Trophoblast cell (in vitro differentiated cells and primary cell): ENCODE measurements around the gene IL9R.

Experiments used
- DNase-seq, 2 donors: peaks; one replicate each; pipeline ENCODE4 v3.0.0-alpha.2; 2016
- H2AFZ ChIP-seq: 2 replicates; pipeline ENCODE4 v1.6.1; 2013; ENCODE audit warnings: low read length, moderate library complexity, mild to moderate bottlenecking; ENCODE audit not compliant: insufficient read depth, poor library complexity
- H2AK5ac ChIP-seq: 2 replicates; pipeline ENCODE4 v1.6.1; 2013; ENCODE audit warnings: mild to moderate bottlenecking, low read length
- H2BK120ac ChIP-seq: 2 replicates; pipeline ENCODE4 v1.6.1; 2013; ENCODE audit warnings: low read length, mild to moderate bottlenecking, moderate library complexity; ENCODE audit not compliant: insufficient read depth, poor library complexity
- H2BK12ac ChIP-seq: 2 replicates; pipeline ENCODE4 v1.6.1; 2013; ENCODE audit warnings: mild to moderate bottlenecking, low read length, moderate library complexity
- H2BK5ac ChIP-seq: 2 replicates; pipeline ENCODE4 v1.6.1; 2013; ENCODE audit warnings: low read length, low read depth, moderate library complexity, mild to moderate bottlenecking; ENCODE audit not compliant: poor library complexity
- H3K14ac ChIP-seq: 2 replicates; pipeline ENCODE4 v1.6.1; 2013; ENCODE audit warnings: mild to moderate bottlenecking, low read length
- H3K18ac ChIP-seq: 2 replicates; pipeline ENCODE4 v1.6.1; 2013; ENCODE audit warnings: mild to moderate bottlenecking, low read length
- H3K23ac ChIP-seq: 2 replicates; pipeline ENCODE4 v1.6.1; 2013; ENCODE audit warnings: low read length
- H3K27ac ChIP-seq: 2 replicates; pipeline ENCODE4 v1.5.1; 2013; ENCODE audit warnings: low read depth, mild to moderate bottlenecking, inconsistent platforms, low read length, moderate library complexity
- H3K27me3 ChIP-seq: 2 replicates; pipeline ENCODE4 v1.6.1; 2013; ENCODE audit warnings: inconsistent platforms, mild to moderate bottlenecking, low read length, moderate library complexity; ENCODE audit not compliant: insufficient read depth
- H3K36me3 ChIP-seq, 2 experiments: 1 replicate in 1 of 2; 2 replicates in 1 of 2; pipeline ENCODE4 v1.6.1; 2013; ENCODE audit warnings: low read length in 2 of 2, mild to moderate bottlenecking in 2 of 2, moderate library complexity in 1 of 2; ENCODE audit not compliant: insufficient read depth in 2 of 2, control insufficient read depth in 1 of 2
- H3K4ac ChIP-seq: 2 replicates; pipeline ENCODE4 v1.6.1; 2013; ENCODE audit warnings: low read depth, mild to moderate bottlenecking, low read length, moderate library complexity
- H3K4me1 ChIP-seq, 2 experiments: 1 replicate in 1 of 2; 2 replicates in 1 of 2; pipeline ENCODE4 v1.6.1; 2013; ENCODE audit warnings: low read length in 2 of 2, mild to moderate bottlenecking in 2 of 2, moderate library complexity in 1 of 2; ENCODE audit not compliant: insufficient read depth in 2 of 2, control insufficient read depth in 1 of 2
- H3K4me2 ChIP-seq: 2 replicates; pipeline ENCODE4 v1.6.1; 2013; ENCODE audit warnings: inconsistent platforms, mild to moderate bottlenecking, low read length, moderate library complexity
- H3K4me3 ChIP-seq: 2 replicates; pipeline ENCODE4 v1.5.1; 2013; ENCODE audit warnings: mild to moderate bottlenecking, low read depth, low read length, inconsistent platforms
- H3K79me1 ChIP-seq: one replicate; pipeline ENCODE4 v1.6.1; 2013; ENCODE audit warnings: low read length
- H3K79me2 ChIP-seq: 2 replicates; pipeline ENCODE4 v1.6.1; 2013; ENCODE audit warnings: low read length, mild to moderate bottlenecking; ENCODE audit not compliant: control insufficient read depth, insufficient read depth, poor library complexity
- H3K9ac ChIP-seq: 2 replicates; pipeline ENCODE4 v1.6.1; 2013; ENCODE audit warnings: mild to moderate bottlenecking, low read length
- H3K9me3 ChIP-seq: 2 replicates; pipeline ENCODE4 v1.6.1; 2013; ENCODE audit warnings: low read depth, mild to moderate bottlenecking, control low read depth, inconsistent platforms, low read length; ENCODE audit not compliant: insufficient read depth
- H4K12ac ChIP-seq: 2 replicates; pipeline ENCODE4 v1.6.1; 2013; ENCODE audit warnings: low read depth, mild to moderate bottlenecking, low read length, moderate library complexity
- H4K8ac ChIP-seq: 2 replicates; pipeline ENCODE4 v1.6.1; 2013; ENCODE audit warnings: low read depth, mild to moderate bottlenecking, low read length, moderate library complexity
- H4K91ac ChIP-seq: one replicate; pipeline ENCODE4 v1.6.1; 2013; ENCODE audit warnings: low read depth, mild to moderate bottlenecking, low read length, moderate library complexity
- WGBS: extraction: QIAGEN DNeasy Blood & Tissue Kit; methylation state at CpG from one replicate; pipeline ENCODE4 v1.1.7; 2013; ENCODE audit warnings: missing lambda C conversion rate; ENCODE audit not compliant: insufficient read length, insufficient coverage; ENCODE audit errors: extremely low coverage; 5-methylcytosine and 5-hydroxymethylcytosine counted together

IL9R gene

GRCh38 chrX:155959018-155959587, 38.4 kb upstream of the IL9R start:
- peak overlapping the region; percentile 57 for H4K91ac ChIP-seq
- H3K4me1 ChIP-seq, result peaks cover 2 to 4% of the 10 kb centered on the region in 2 experiments
- H3K23ac ChIP-seq, result no peak overlapping the region
- H2AFZ ChIP-seq, result no peak overlapping the region
- no peaks in the 10 kb centered on the region for H3K27me3 ChIP-seq
- peaks cover 7% of the 10 kb centered on the region for H3K9me3 ChIP-seq
- H3K18ac ChIP-seq, result no peak overlapping the region
- H2BK120ac ChIP-seq, result peak overlapping the region; percentile 25
- H4K12ac ChIP-seq, result no peak overlapping the region
- DNase-seq, result no peak
- no peak overlapping the region for H4K8ac ChIP-seq
- H2AK5ac ChIP-seq, result no peak overlapping the region
- H3K4me2 ChIP-seq, result no peak overlapping the region
- H3K4ac ChIP-seq, result no peak overlapping the region
- H3K9ac ChIP-seq, result no peak overlapping the region
- no CpG with 5 or more reads among the region's 5 CpGs for WGBS
- peak overlapping the region; percentile 53 for H3K27ac ChIP-seq
- H3K14ac ChIP-seq, result no peak overlapping the region
- no peaks in the 10 kb centered on the region for H3K36me3 ChIP-seq
- peaks cover 3% of the 10 kb centered on the region for H3K79me1 ChIP-seq
- no peak overlapping the region for H2BK5ac ChIP-seq
- H3K4me3 ChIP-seq, result no peak overlapping the region
- no peaks in the 10 kb centered on the region for H3K79me2 ChIP-seq
- H2BK12ac ChIP-seq, result peak overlapping the region; percentile 54

- Histone ChIP-seq H2BK12ac (no peak overlapping the region), H3K23ac (no peak overlapping the region), H3K14ac (no peak overlapping the region), H2AK5ac (no peak overlapping the region), H3K79me1 (peaks cover 1% of the 10 kb centered on the region), H3K27ac (no peak overlapping the region), H2BK5ac (no peak overlapping the region), H3K36me3 (no peaks in the 10 kb centered on the region), H2AFZ (no peak overlapping the region), H3K4ac (no peak overlapping the region), H3K4me1 (peaks cover under 1 to 4% of the 10 kb centered on the region in 2 experiments), H3K18ac (no peak overlapping the region), H3K9ac (no peak overlapping the region), H3K79me2 (no peaks in the 10 kb centered on the region), H2BK120ac (no peak overlapping the region), H4K12ac (no peak overlapping the region), H3K4me2 (no peak overlapping the region), H4K91ac (peak overlapping the region; percentile 62), H3K27me3 (no peaks in the 10 kb centered on the region), H3K4me3 (no peak overlapping the region), H3K9me3 (peaks cover 2% of the 10 kb centered on the region), H4K8ac (no peak overlapping the region)
- no CpG with 5 or more reads among the region's 1 CpG for WGBS
- peak; percentile 16 to 53 for DNase-seq
These were observed 34.6 kb upstream of the IL9R start for GRCh38 chrX:155962906-155963305.

- H3K18ac ChIP-seq, result no peak overlapping the region
- no peak overlapping the region for H3K4ac ChIP-seq
- H3K27me3 ChIP-seq, result no peaks in the 10 kb centered on the region
- H3K4me1 ChIP-seq, result no peaks in the 10 kb centered on the region
- H3K9me3 ChIP-seq, result peaks cover 8% of the 10 kb centered on the region
- H3K14ac ChIP-seq, result no peak overlapping the region
- no peaks in the 10 kb centered on the region for H3K79me2 ChIP-seq
- H2BK5ac ChIP-seq, result no peak overlapping the region
- no peak overlapping the region for H4K8ac ChIP-seq
- no peaks in the 10 kb centered on the region for H3K36me3 ChIP-seq
- no peak overlapping the region for H2AK5ac ChIP-seq
- no peaks in the 10 kb centered on the region for H3K79me1 ChIP-seq
- no peak overlapping the region for H2AFZ ChIP-seq
- H4K12ac ChIP-seq, result no peak overlapping the region
- WGBS, result no CpG with 5 or more reads among the region's 8 CpGs
- no peak overlapping the region for H3K27ac ChIP-seq
- H3K4me3 ChIP-seq, result no peak overlapping the region
- H3K23ac ChIP-seq, result no peak overlapping the region
- H3K9ac ChIP-seq, result no peak overlapping the region
- H2BK12ac ChIP-seq, result no peak overlapping the region
- no peak overlapping the region for H4K91ac ChIP-seq
- no peak overlapping the region for H3K4me2 ChIP-seq
- H2BK120ac ChIP-seq, result no peak overlapping the region
- no peak for DNase-seq
These were observed 30.6 kb upstream of the IL9R start for GRCh38 chrX:155966876-155967275.

- Histone ChIP-seq H3K4ac (no peak overlapping the region), H4K8ac (no peak overlapping the region), H3K14ac (no peak overlapping the region), H3K9ac (no peak overlapping the region), H4K12ac (no peak overlapping the region), H2AFZ (no peak overlapping the region), H2BK12ac (no peak overlapping the region), H3K79me2 (no peaks in the 10 kb centered on the region), H3K79me1 (no peaks in the 10 kb centered on the region), H3K36me3 (peaks cover 0 to 1% of the 10 kb centered on the region in 2 experiments), H3K4me2 (no peak overlapping the region), H3K18ac (no peak overlapping the region), H2BK120ac (no peak overlapping the region), H3K4me3 (no peak overlapping the region), H3K4me1 (no peaks in the 10 kb centered on the region), H3K23ac (no peak overlapping the region), H3K27me3 (no peaks in the 10 kb centered on the region), H3K9me3 (peaks cover 11% of the 10 kb centered on the region), H4K91ac (no peak overlapping the region), H3K27ac (no peak overlapping the region), H2AK5ac (no peak overlapping the region), H2BK5ac (no peak overlapping the region)
- no peak for DNase-seq
- whole genome bisulfite sequencing, result no CpG with 5 or more reads among the region's 3 CpGs
These were observed 29.7 kb upstream of the IL9R start for GRCh38 chrX:155967653-155968325.
